Omental fat pad (tissue), 4 donors: Measurements from ENCODE around the gene CBARP. TPM values are rescaled to one million over a fixed set of nuclear protein-coding genes. Genes with fewer than 3 reads are reported as not detected.

Source experiments
- ATAC-seq: fragments of 150-250 bp; one replicate; pipeline ENCODE4 v1.9.1; 2016; ENCODE audit warnings: mild to moderate bottlenecking, moderate library complexity; ENCODE audit not compliant: low FRiP score
- DNase-seq: peaks from one replicate; pipeline ENCODE4 v3.0.0-alpha.2; 2019; ENCODE audit warnings: low spot score
- total RNA-seq, 4 donors: library from RNA; depleted of rRNA; stranded (reverse); fragments of >200 nt; gene quantifications; one replicate each; pipeline ENCODE4 v1.1.0, GENCODE V29; 2016
- TF ChIP-seq, protein P1 (sequence below), 3 donors: fragments of 450-650 bp; IDR thresholded peaks; one replicate each; pipeline ENCODE4 v1.5.1; 2016 to 2017; ENCODE audit warnings: antibody characterized with exemption in 3 of 3, mild to moderate bottlenecking in 3 of 3, moderate library complexity in 2 of 3

CBARP gene
- total RNA-seq, 4 donors from 2014 or later = 0.63 to 19.6 (median 2.2) TPM; not detected in 1

DNA sequence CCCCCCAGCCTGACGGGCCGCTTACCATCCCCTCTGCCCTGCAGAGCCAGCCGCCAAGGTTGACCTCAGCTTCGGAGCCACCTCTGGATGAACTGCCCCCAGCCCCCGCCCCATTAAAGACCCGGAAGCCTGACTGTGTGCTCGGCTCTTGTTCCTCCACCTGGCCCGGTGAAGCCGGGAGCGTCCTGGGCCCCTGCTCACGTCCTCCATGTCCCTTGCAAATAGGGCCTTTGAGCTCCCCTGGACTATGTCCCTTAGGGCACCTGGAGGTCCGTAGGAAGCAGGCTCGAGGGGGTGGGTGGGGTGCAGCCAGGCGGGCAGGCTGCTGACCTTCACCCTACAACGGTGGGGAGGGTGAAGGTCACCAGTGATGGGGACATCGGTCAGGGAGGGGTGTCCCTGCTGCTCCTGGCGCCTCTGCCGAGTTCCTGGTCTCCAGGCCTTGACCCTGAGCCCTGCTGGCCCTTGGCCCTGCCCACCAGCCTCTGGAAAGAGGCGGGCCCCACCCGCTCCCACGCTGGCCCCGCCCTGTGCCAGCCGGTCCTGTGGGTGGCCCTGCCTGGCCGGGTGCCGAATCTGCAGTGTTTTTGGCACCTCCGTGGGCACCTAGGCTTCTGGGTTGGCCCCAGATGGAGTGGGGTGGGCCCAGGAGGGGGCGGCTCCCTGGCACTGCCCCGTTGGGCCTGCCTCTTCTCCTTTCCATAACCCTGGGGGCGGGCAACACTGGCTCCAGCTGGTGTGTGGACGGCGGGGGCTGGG, 7.1 kb upstream of the CBARP start:
- TF ChIP-seq, protein P1, sequence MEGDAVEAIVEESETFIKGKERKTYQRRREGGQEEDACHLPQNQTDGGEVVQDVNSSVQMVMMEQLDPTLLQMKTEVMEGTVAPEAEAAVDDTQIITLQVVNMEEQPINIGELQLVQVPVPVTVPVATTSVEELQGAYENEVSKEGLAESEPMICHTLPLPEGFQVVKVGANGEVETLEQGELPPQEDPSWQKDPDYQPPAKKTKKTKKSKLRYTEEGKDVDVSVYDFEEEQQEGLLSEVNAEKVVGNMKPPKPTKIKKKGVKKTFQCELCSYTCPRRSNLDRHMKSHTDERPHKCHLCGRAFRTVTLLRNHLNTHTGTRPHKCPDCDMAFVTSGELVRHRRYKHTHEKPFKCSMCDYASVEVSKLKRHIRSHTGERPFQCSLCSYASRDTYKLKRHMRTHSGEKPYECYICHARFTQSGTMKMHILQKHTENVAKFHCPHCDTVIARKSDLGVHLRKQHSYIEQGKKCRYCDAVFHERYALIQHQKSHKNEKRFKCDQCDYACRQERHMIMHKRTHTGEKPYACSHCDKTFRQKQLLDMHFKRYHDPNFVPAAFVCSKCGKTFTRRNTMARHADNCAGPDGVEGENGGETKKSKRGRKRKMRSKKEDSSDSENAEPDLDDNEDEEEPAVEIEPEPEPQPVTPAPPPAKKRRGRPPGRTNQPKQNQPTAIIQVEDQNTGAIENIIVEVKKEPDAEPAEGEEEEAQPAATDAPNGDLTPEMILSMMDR (IDR thresholded peaks at IDR 0.05) = no peak
- ATAC-seq = peak; percentile 1
- DNase-seq = no peak

DNA sequence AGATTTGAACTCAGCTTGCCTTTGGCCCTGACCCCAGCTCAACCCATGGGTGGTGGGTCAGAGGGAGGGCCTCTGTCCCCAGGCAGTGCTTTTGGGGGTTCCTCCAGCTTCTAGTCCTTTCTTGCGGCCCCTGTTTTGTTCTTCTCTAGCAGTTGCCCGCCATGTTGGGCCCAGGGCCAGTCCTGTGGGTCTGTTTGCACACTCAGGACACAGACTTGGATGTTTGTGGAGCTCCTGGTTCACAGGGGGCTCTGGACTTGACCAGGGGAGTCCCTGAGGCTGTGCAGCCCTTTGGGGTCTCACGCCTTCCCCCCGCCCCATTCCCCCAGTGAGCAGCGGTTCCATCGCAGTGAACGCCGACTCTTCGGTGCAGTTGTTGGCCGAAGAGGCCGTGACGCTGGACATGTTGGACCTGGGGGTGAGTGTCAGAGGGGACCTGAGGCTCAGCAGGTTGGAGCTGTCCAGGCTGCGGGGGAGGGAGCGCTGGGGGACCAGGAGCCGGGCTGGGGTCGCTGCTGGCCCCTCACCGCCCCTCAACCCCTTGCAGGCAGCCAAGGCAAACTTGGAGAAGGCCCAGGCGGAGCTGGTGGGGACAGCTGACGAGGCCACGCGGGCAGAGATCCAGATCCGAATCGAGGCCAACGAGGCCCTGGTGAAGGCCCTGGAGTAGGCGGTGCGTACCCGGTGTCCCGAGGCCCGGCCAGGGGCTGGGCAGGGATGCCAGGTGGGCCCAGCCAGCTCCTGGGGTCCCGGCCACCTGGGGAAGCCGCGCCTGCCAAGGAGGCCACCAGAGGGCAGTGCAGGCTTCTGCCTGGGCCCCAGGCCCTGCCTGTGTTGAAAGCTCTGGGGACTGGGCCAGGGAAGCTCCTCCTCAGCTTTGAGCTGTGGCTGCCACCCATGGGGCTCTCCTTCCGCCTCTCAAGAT, 6.2 kb upstream of the CBARP start:
- peak; percentile 19 for ATAC-seq
- DNase-seq = peak; percentile 70
- TF ChIP-seq, protein P1 (IDR thresholded peaks at IDR 0.05) = peak in 2 of 3 donors; percentile 38 to 87

DNA sequence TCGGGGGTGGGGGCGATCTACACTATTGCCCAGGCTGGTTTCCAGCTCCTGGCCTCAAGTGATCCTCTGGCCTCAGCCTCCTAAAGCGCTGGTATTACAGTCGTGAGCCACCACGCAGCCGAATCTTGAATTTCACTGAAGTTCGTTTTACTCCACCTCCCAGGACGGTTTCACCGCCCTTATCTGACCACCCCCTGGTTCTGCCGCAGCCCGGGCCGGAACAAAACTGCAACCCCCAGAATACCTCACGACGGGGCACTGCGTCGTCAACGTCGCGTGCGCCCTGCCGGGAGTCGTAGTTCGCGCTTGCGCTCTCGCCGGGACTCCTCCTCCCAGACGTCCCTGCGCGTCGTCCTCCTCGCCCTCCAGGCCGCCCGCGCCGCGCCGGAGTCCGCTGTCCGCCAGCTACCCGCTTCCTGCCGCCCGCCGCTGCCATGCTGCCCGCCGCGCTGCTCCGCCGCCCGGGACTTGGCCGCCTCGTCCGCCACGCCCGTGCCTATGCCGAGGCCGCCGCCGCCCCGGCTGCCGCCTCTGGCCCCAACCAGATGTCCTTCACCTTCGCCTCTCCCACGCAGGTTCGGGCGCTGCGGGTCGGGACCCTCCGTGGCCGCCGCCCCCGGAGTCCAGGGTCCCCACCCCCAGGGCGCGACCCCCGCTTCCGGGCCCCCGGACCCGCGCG, 3.8 kb upstream of the CBARP start, which contains the start of gene ATP5F1D:
Gene ATP5F1D (plus strand): TSS at position 335 of the 679 bp plus-strand sequence. CDS start 100 bp downstream, at position 435.
- TF ChIP-seq, protein P1 (IDR thresholded peaks at IDR 0.05) = no peak
- DNase-seq (no peak), ATAC-seq (peak; percentile 33)

DNA sequence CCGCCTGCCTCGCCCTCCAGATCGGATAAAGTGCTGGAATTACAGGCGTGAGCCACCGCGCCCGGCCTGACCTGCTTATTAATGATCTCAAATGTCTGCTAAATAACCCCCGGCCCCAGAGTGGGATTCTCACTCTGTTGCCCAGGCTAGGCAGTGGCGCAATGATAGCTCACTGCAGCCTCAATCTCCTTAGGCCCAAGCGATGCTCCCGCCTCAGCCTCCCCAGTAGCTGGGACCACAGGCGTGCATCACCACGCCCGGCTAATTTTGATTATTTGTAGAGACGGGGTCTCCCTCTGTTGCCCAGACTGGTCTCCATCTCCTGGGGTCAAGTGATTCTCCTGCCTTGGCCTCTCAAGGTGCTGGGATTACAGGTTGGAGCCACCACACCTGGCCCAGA, 3.1 kb upstream of the CBARP start:
- DNase-seq (no peak), ATAC-seq (no peak)
- TF ChIP-seq, protein P1 (IDR thresholded peaks at IDR 0.05) = no peak

DNA sequence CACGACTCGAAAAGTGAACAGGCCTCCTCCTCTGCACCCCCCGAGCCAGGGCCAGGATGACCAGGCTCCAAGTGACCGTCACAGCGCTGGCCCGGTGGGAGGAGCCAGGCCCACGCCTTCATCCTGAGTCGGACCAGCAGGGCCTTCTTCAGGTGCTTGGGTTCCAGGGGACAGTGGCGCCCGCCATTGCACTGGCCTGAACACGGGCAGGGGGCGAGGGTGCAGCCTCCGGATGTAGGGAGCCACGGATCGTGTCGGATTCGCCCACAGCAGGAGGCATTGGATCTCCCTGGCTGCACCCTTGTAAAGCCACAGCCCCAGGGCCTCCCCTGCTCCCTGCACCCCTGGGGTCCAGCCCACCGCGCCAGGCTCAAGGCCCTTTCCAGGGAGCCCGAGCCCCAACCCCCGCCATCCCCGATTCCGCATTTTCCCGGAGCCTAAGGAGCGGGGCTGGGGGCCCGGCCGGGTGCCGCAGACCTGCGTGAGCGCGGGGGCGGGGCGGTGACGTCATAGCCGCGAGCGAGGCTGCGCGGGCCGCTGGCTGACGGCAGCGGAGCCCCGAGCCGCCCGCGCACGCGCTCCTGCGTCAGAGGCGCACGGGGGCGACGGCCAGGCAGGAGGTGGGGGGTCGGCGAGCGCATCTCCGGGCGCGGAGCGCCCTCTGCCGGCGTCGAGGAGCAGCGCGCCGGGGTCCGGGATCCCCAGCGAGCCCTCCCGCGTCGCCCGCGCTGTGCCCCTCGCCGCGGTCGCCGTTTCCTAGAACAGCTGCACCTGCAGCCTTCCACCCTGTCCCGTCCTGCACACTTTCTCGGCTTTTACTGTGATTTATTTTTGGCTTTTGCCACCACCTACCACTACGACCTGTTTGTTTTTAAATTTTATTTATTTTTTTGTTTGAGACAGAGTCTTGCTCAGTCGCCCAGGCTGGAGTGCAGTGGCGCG, 2.3 kb upstream of the CBARP start:
- DNase-seq (peak; percentile 78), ATAC-seq (peak; percentile 39)
- TF ChIP-seq, protein P1 (IDR thresholded peaks at IDR 0.05) = peak in 2 of 3 donors; percentile 88 to 91

DNA sequence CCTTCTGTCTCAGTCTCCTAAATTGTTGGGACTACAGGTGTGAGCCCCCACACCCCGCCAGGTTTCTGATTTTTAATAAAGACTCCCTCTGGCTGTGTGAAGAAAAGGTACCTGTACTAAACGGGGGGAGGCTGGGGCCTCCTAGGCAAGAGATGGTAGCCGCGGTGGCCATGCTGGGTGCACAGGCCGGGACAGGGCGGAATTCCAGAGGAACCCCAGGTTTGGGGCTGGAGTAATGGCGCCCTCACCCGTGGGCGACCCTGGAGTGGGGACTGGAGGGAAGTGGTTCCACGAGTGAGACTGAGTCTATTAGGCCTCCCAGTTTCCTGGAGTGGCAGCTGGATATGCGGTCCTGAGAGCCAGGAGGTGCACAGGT, 1.6 kb upstream of the CBARP start:
- DNase-seq = no peak
- no peak for ATAC-seq
- TF ChIP-seq, protein P1 (IDR thresholded peaks at IDR 0.05) = no peak
